ENCODE results near the gene BCL11A. TPM values are rescaled to one million over a fixed set of nuclear protein-coding genes. Genes with fewer than 3 reads are reported as not detected.

The BCL11A gene
- total and polyA plus RNA-seq, 2 of the 13 experiments (the other 11 are each of a cell fraction or from before 2014, with no cell fraction given): not detected

GRCh38 chr2:60468382-60469085 is 84.9 kb downstream of the BCL11A start:
- no peak overlapping the region for H3K4me2 ChIP-seq (ENCODE audit: low read depth, low read length)
- no peaks in the 10 kb centered on the region for H4K20me1 ChIP-seq (ENCODE audit: insufficient read depth, low read length)
- ATAC-seq (no peak), DNase-seq (ENCODE audit: low spot score) (no peak), FAIRE-seq (no peak)
- in situ Hi-C loops (cut with HindIII; ENCODE audit: extremely low pct_ligation_motif_present, low pct_unique_long_range_greater_than_20kb) (no loop called here), intact Hi-C loops (cut with micrococcal nuclease; ENCODE audit: unreplicated experiment) (no loop called here)
- H3K27me3 ChIP-seq (ENCODE audit: control insufficient read depth in 1 of 2, insufficient read depth in 2 of 2, low read length in 2 of 2): peaks cover 0 to 18% of the 10 kb centered on the region in 2 experiments; a peak in 3 of 5 replicates
- ChIA-PET CTCF (ENCODE audit: low intra/inter-chr PET ratio, low total read pairs) (no interaction called here), POLR2A (no interaction called here)
- 45% methylated on average over 7 of the region's 7 CpGs for WGBS (ENCODE audit: low lambda C conversion rate)
- no peaks in the 10 kb centered on the region for H3K36me3 ChIP-seq (replicated peaks in 1 of 2; ENCODE audit: control insufficient read depth in 1 of 2, insufficient read depth in 2 of 2, low read length in 2 of 2)
- no peak overlapping the region for H3K4me3 ChIP-seq (replicated peaks in 1 of 3; ENCODE audit: insufficient read depth in 1 of 3, low read depth in 2 of 3, low read length in 3 of 3)
- no peaks in the 10 kb centered on the region for H3K9me3 ChIP-seq (ENCODE audit: low read length)
- H2AFZ ChIP-seq (ENCODE audit: low read length): no peak overlapping the region
- H3K9ac ChIP-seq (ENCODE audit: insufficient read depth, low read depth, low read length): no peak overlapping the region
- H3K27ac ChIP-seq (ENCODE audit: extremely low read length, insufficient read depth, low read length): no peak overlapping the region
- TF ChIP-seq ATRX (CRISPR knock-in tag; IDR thresholded peaks at IDR 0.05; ENCODE audit: borderline replicate concordance) (no peak), ADNP (CRISPR knock-in tag; IDR thresholded peaks at IDR 0.05) (no peak), FOXP1 (IDR thresholded peaks at IDR 0.05) (0 out of 2 replicates have a peak, but pooled peaks have one; percentile 18), FOXP1 (CRISPR knock-in tag; IDR thresholded peaks at IDR 0.05) (no peak), ZFY (CRISPR knock-in tag; IDR thresholded peaks at IDR 0.05) (no peak)
- no peaks in the 10 kb centered on the region for H3K79me2 ChIP-seq (ENCODE audit: insufficient read depth, low read length)
- no TSS peak for BruUV-seq (replicated peaks)
- peaks cover 10% of the 10 kb centered on the region for H3K4me1 ChIP-seq (ENCODE audit: insufficient read depth, low read length)

DNA sequence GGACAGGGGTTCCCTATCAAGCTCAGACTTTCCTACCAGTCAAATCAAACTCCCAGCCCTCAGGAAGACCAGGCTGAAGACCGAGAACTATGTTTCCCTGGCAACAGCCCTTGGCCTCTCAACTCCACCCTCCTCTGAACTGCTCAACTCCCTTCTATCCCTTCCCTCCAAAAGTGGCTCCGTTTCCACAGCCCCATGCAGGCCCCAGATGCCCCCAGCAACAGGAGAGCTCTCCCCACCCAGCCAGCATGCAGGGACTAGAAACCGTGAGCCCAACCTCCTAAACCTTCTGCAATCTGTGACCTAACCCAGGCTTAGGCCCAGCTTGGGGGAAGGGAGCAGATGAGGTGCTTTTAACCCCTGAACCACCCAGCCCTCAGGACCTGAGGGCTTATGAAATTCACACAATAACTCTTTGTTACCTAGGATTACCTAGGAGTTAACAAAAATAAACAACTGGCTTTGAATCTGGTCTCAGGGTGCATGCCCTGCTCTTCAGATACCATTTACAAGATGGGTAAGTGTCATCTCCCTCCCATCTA is 87.2 kb downstream of the BCL11A start:
- Histone ChIP-seq H3K4me1 (ENCODE audit: insufficient read depth, low read length) (peaks cover 10% of the 10 kb centered on the region), H3K4me2 (ENCODE audit: low read depth, low read length) (peak overlapping the region; percentile 19; the same call in 1 of the 2 replicates), H3K9me3 (ENCODE audit: low read length) (no peaks in the 10 kb centered on the region), H3K27ac (ENCODE audit: extremely low read length, insufficient read depth, low read length) (no peak overlapping the region), H4K20me1 (ENCODE audit: insufficient read depth, low read length) (no peaks in the 10 kb centered on the region), H3K36me3 (replicated peaks in 1 of 2; ENCODE audit: control insufficient read depth in 1 of 2, insufficient read depth in 2 of 2, low read length in 2 of 2) (no peaks in the 10 kb centered on the region), H3K27me3 (ENCODE audit: control insufficient read depth in 1 of 2, insufficient read depth in 2 of 2, low read length in 2 of 2) (no peaks in the 10 kb centered on the region; a peak in 1 of 5 replicates), H2AFZ (ENCODE audit: low read length) (no peak overlapping the region), H3K79me2 (ENCODE audit: insufficient read depth, low read length) (no peaks in the 10 kb centered on the region), H3K4me3 (replicated peaks in 1 of 3; ENCODE audit: insufficient read depth in 1 of 3, low read depth in 2 of 3, low read length in 3 of 3) (no peak overlapping the region), H3K9ac (ENCODE audit: insufficient read depth, low read depth, low read length) (no peak overlapping the region)
- ChIA-PET POLR2A (no interaction called here), CTCF (ENCODE audit: low intra/inter-chr PET ratio, low total read pairs) (no interaction called here)
- BruUV-seq (replicated peaks): no TSS peak
- in situ Hi-C loops (cut with HindIII; ENCODE audit: extremely low pct_ligation_motif_present, low pct_unique_long_range_greater_than_20kb) (no loop called here), intact Hi-C loops (cut with micrococcal nuclease; ENCODE audit: unreplicated experiment) (no loop called here)
- 3% methylated on average over 3 of the region's 3 CpGs for WGBS (ENCODE audit: low lambda C conversion rate)
- FAIRE-seq (no peak), ATAC-seq (peak; percentile 64), DNase-seq (ENCODE audit: low spot score) (peak; percentile 15)
- TF ChIP-seq GATAD2A (CRISPR knock-in tag; IDR thresholded peaks at IDR 0.05) (peak; percentile 40; the same call in 1 of the 2 replicates), MAF1 (CRISPR knock-in tag; IDR thresholded peaks at IDR 0.05; ENCODE audit: borderline replicate concordance) (0 out of 2 replicates have a peak, but pooled peaks have one; percentile 33), ZNF552 (CRISPR knock-in tag; IDR thresholded peaks at IDR 0.05; ENCODE audit: borderline replicate concordance) (no peak), SOX13 (IDR thresholded peaks at IDR 0.05) (no peak), SOX13 (CRISPR knock-in tag; conservative IDR thresholded peaks at IDR 0.05 in 1 of 2, IDR thresholded peaks at IDR 0.05 in 1 of 2) (peak in 1 of 2 experiments; percentile 37; a peak in 1 of 4 replicates), ZFX (CRISPR knock-in tag; IDR thresholded peaks at IDR 0.05; ENCODE audit: low read depth) (0 out of 2 replicates have a peak, but pooled peaks have one; percentile 14), ZFY (CRISPR knock-in tag; IDR thresholded peaks at IDR 0.05) (0 out of 2 replicates have a peak, but pooled peaks have one; percentile 34), ZNF652 (CRISPR knock-in tag; IDR thresholded peaks at IDR 0.05; ENCODE audit: borderline replicate concordance, low read depth) (peak; percentile 81), NFYC (CRISPR knock-in tag; IDR thresholded peaks at IDR 0.05) (no peak)
- TF ChIP-seq, protein P1, sequence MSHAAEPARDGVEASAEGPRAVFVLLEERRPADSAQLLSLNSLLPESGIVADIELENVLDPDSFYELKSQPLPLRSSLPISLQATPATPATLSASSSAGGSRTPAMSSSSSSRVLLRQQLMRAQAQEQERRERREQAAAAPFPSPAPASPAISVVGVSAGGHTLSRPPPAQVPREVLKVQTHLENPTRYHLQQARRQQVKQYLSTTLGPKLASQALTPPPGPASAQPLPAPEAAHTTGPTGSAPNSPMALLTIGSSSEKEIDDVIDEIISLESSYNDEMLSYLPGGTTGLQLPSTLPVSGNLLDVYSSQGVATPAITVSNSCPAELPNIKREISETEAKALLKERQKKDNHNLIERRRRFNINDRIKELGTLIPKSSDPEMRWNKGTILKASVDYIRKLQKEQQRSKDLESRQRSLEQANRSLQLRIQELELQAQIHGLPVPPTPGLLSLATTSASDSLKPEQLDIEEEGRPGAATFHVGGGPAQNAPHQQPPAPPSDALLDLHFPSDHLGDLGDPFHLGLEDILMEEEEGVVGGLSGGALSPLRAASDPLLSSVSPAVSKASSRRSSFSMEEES (CRISPR knock-in tag; IDR thresholded peaks at IDR 0.05): no peak
- TF ChIP-seq, protein P2, sequence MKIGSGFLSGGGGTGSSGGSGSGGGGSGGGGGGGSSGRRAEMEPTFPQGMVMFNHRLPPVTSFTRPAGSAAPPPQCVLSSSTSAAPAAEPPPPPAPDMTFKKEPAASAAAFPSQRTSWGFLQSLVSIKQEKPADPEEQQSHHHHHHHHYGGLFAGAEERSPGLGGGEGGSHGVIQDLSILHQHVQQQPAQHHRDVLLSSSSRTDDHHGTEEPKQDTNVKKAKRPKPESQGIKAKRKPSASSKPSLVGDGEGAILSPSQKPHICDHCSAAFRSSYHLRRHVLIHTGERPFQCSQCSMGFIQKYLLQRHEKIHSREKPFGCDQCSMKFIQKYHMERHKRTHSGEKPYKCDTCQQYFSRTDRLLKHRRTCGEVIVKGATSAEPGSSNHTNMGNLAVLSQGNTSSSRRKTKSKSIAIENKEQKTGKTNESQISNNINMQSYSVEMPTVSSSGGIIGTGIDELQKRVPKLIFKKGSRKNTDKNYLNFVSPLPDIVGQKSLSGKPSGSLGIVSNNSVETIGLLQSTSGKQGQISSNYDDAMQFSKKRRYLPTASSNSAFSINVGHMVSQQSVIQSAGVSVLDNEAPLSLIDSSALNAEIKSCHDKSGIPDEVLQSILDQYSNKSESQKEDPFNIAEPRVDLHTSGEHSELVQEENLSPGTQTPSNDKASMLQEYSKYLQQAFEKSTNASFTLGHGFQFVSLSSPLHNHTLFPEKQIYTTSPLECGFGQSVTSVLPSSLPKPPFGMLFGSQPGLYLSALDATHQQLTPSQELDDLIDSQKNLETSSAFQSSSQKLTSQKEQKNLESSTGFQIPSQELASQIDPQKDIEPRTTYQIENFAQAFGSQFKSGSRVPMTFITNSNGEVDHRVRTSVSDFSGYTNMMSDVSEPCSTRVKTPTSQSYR (CRISPR knock-in tag; IDR thresholded peaks at IDR 0.05; ENCODE audit: borderline replicate concordance): peak; percentile 55; the same call in 1 of the 2 replicates

Measured in HepG2 (cell line).